GM12865 (cell line): ENCODE results near the gene VASH1.
A peak's percentile ranks its signal among the peaks of the same experiment; 100 is the strongest.

ENCODE experiments used
- DNase-seq: peaks from one replicate; pipeline ENCODE4 v3.0.0; 2010; ENCODE audit warnings: low read depth
- H3K4me3 ChIP-seq: 2 replicates; pipeline ENCODE4 v1.5.1; 2011; ENCODE audit warnings: mild to moderate bottlenecking, low read depth, low read length, control low read depth
- TF ChIP-seq, protein P1 (sequence below): IDR thresholded peaks from 2 replicates; pipeline ENCODE4 v1.5.1; 2011; ENCODE audit warnings: low read length, control low read depth, low read depth, inconsistent platforms; ENCODE audit not compliant: insufficient read depth; ENCODE audit errors: missing control alignments

The VASH1 gene

DNA sequence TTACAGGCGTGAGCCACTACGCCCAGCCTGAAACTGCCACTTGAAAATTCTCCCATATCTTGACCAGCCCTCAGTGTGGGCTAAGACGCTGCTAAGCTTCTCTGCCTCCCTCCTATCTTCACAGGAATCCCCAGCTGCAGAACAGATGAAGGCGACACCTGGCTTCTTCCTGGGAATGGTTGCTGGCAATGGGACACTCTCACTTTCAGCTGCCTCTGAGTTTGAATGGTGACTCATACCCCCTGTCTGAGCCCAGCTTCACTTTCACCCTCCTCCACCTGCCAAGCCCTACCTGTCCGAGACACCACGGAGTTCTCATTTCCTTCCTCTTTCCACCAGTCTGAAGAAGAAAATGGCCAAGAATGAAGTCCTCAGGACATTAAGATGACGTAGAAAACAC is 18.3 kb upstream of the VASH1 start:
- TF ChIP-seq, protein P1, sequence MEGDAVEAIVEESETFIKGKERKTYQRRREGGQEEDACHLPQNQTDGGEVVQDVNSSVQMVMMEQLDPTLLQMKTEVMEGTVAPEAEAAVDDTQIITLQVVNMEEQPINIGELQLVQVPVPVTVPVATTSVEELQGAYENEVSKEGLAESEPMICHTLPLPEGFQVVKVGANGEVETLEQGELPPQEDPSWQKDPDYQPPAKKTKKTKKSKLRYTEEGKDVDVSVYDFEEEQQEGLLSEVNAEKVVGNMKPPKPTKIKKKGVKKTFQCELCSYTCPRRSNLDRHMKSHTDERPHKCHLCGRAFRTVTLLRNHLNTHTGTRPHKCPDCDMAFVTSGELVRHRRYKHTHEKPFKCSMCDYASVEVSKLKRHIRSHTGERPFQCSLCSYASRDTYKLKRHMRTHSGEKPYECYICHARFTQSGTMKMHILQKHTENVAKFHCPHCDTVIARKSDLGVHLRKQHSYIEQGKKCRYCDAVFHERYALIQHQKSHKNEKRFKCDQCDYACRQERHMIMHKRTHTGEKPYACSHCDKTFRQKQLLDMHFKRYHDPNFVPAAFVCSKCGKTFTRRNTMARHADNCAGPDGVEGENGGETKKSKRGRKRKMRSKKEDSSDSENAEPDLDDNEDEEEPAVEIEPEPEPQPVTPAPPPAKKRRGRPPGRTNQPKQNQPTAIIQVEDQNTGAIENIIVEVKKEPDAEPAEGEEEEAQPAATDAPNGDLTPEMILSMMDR = no peak
- no peak overlapping the region for H3K4me3 ChIP-seq
- DNase-seq = peak; percentile 13

DNA sequence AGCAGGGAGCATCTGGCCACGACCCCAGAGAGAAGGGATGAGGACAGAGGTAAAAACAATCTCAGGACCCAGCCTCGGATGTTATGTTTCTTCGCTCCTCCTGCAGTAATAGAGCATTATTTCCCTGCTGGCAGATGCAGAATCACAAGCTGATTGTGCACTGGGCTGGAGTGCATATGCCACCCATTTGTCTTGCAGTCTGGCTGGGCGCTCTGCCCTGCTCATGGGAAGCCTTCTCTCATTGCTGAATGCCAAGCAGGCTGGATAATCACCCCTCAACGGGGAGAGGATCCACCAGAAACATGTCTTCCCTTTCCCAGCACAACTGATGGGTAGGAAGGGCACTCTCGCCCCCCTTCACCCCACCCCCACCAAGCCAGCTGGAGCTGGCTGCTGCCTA is 8.5 kb upstream of the VASH1 start:
- no peak overlapping the region for H3K4me3 ChIP-seq
- TF ChIP-seq, protein P1 = no peak
- DNase-seq = no peak

DNA sequence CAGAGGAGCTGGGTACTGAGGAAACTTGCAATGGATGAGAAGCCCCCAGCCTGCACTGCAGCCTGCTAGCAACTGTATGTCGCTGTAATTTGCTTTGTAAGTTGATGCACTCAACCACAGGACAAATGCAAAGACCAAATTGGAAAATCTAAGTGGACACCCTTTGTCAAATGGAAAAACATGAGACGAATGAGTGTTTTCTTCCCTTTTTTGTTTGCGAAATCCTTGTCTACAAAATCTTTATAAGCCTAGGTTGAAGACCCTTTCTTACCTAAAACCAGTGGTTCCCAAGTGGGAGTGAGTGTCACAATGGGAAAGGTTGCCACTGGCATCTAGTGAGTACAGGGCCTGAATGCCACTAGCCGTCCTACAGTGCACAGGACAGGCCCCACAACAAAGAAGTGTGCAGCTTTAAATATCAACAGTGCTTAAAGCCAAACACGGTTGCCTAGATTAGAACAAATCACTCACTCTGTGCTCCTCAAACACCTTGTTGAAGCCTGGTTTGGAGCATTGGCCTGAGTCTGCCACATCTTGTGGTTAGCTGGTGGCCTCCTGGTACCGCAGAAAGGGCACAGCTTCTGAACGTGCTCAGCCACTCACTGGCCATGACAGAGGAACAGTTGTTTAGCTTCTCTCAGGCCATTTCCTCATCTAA is 7.6 kb upstream of the VASH1 start:
- no peak for DNase-seq
- H3K4me3 ChIP-seq = no peak overlapping the region
- TF ChIP-seq, protein P1 = no peak

DNA sequence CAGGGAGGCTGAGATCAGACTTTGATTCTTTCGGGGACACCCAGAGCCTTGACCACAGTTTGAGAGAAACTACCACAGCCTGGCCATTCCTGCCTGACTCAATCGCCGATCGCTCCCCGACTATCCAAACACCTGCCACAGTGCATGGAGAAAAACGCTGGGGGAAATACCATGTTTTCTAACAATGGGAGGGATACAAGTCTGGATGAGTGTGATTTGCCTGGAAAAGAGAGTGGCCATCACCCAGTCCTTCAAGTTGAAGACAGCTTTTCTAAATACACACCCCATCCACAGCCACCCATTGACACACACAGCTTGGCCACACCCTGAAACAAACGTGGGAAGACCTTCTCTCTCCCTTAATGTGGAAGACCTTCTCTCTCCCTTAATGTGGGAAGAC is 6.7 kb upstream of the VASH1 start:
- TF ChIP-seq, protein P1 = no peak
- DNase-seq = no peak
- H3K4me3 ChIP-seq = no peak overlapping the region

DNA sequence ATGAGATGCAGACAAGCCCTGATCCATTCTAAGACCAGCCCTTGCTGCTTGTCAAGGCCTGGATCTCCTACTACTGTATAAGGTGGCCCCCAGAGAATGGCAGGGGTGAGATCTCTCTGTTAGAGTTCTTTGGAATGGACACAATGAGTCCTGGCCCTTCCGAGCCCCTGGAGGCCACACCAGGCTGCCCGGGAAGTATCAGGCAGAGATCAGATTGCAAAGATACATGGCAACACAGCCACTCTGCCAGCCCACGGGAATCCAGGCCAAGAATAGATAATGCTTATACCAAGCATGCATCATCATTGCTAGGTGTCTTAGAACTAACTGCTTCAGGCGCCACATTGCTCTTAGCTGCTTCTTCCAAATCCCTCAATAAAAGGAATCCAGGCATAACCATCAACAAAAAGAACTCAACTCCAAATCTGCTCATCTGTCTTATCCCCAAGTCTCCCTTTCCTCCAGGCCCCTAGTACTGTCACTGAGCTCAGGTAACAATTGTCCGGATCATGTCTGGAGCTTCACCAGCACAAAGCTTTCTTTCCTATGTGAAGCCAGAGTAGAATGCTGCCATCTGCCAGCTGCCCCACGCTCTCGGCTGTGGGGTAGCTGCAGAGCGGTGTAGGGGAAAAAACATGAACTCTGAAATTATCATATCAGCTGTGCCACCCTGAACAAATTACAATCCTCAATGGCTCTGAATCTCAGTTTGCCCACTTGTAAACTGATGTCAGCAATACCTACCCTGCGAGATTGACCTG is 5.5 kb upstream of the VASH1 start:
- no peak overlapping the region for H3K4me3 ChIP-seq
- no peak for DNase-seq

GRCh38 chr14:76756371-76756750 is 4.9 kb upstream of the VASH1 start:
- TF ChIP-seq, protein P1 = no peak
- no peak for DNase-seq
- H3K4me3 ChIP-seq = no peak overlapping the region

More for the DNA sequence above, 5.5 kb upstream of the VASH1 start:
- TF ChIP-seq, protein P1 = no peak
